HG02759 (cell line): ENCODE data around the gene RAB20.
"Not testable (repeated sequence)": the region's sequence is repeated elsewhere in the genome, so short reads cannot be mapped to it uniquely, and the experiment has no call there.

Experiments
- ATAC-seq: cut with Tn5 transposase; IDR thresholded peaks from one replicate; pipeline ENCODE4 v1.9.1; 2021; ENCODE audit warnings: mild to moderate bottlenecking, moderate library complexity; ENCODE audit not compliant: unreplicated experiment

RAB20 gene, protein sequence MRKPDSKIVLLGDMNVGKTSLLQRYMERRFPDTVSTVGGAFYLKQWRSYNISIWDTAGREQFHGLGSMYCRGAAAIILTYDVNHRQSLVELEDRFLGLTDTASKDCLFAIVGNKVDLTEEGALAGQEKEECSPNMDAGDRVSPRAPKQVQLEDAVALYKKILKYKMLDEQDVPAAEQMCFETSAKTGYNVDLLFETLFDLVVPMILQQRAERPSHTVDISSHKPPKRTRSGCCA

DNA sequence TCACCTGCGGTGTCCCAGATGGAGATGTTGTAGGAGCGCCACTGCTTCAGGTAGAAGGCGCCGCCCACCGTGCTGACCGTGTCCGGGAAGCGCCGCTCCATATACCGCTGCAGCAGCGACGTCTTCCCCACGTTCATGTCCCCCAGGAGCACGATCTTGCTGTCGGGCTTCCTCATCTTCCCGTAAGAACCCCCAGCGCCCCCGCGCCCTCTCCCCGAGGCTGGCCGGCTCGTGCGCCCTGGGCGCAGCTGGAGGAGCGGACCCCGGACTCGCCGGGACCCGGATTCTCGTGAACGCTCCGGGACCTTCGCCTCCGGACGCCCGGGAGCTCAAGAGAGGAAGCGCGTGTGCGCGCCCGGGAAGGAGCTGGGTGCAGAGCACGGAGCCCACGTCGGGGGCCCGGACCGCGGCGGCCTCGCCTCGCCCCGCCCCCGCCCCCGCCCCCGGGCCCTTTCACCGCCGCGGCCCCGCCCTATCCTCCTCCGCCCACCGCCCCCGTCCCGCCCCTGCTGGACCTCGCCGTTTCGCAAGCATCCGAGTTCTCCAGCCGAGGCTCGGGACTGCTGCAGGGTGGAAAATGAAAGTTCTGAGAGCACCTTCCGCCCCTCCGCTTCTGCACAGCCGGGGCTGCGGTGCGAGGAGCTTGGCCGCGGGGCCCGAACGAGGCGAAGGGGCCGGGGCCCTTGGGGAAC is at the start of gene RAB20:
TSS of gene RAB20 (minus strand) at position 379 of the 692 bp plus-strand sequence. CDS start at position 176, 203 bp downstream.
- peak; percentile 79 for ATAC-seq

DNA sequence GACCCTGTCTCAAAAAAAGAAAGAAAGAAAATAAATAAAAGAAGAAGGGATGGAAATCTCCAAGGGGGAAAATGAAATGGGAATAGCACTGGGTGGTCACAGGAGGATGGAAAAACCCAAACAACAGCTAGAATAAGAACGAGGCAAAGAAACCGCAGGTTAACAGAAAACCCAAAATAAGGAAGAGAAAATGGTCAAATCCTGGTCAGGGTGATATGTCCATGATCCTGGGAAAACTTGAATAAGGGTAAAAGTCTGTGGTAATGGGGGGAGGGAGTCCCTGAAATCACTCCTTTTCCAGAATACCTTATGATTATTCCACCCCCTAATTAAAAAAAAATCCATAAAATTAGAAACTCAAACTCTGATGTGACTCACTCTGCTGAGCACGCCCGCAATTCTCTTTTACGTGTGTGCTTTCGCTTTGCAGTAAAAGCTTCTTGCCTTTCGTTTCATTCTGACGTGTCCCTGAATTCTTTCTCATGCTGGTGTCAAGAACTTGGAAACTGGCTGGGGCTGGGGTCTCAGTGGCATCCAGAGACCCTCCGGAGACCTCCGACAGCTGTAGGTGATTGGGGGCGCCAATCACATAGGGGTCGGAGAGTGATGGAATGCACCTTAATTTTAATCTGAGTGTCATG is 49.6 kb upstream of the RAB20 start:
- ATAC-seq: no peak

DNA sequence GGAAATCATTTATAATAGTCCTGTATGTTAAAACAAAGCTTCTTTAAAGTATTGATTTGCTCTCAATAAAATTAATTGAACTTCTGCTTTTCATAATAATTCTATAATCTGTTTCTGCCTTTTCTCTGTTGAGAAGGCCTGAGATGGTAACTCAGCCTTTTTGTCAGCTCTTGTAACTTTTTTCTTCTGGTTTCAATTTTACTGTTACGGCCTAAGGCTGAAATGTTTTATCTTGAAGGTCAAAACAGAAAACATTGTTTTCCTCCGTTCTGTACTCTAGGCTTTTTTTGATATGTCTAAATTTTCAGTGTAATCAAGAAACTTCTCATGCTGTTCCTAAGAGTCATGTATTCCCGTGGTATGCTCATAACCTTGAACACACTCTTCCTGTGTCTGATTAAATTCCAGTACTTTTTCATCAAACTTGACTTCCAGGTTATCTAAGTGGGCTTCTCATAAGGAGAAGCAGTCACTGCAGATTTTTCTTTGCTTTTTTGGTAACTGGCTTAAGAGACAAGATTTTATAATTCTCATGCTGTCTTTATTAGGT is 46.2 kb upstream of the RAB20 start:
- ATAC-seq: no peak

DNA sequence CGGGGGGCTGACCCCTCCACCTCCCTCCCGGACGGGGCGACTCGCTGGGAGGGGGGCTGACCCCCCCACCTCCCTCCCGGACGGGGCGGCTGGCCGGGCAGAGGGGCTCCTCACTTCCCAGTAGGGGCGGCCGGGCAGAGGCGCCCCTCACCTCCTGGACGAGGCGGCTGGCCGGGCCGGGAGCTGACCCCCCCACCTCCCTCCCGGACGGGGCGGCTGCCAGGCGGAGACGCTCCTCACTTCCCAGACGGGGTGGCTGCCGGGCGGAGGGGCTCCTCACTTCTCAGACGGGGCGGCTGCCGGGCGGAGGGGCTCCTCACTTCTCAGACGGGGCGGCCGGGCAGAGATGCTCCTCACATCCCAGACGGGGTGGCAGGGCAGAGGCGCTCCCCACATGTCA is 44.8 kb upstream of the RAB20 start:
- not testable (repeated sequence) for ATAC-seq

DNA sequence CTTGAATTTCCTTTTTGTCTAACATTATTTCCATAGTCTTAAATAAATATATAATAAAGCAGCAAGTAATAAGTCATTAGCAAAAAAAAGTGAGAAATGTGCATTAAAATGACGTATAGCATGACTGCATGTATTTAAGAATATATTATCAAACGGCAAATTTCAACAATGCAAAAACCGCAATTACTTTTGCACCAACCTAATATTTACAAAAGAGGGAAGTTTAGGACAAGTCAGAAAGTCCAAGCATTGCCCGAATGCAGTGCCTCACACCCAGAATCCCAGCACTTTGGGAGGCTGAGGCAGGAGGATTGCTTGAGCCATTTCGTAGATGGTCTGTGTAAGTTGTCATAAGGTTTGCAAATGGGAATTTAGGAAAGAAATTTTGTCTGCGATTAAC is 43.6 kb upstream of the RAB20 start:
- no peak for ATAC-seq

DNA sequence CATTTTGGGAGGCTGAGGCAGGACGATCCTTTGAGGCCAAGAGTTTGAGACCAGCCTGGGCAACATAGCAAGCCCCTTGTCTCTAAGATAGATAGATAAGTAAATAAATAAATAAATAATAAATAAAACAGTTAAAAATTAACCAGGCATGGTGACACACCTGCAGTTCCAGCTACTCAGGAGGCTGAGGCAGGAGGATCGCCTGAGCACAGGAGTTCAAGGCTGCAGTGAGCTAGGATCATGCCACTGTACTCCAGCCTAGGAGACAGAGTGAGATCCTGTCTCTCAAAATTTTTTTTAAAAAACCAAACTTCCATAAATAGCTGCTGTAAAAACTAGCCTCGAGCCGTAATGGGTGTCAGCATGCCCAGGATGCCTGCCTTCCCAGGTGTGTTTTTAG is 39.5 kb upstream of the RAB20 start:
- ATAC-seq: no peak

DNA sequence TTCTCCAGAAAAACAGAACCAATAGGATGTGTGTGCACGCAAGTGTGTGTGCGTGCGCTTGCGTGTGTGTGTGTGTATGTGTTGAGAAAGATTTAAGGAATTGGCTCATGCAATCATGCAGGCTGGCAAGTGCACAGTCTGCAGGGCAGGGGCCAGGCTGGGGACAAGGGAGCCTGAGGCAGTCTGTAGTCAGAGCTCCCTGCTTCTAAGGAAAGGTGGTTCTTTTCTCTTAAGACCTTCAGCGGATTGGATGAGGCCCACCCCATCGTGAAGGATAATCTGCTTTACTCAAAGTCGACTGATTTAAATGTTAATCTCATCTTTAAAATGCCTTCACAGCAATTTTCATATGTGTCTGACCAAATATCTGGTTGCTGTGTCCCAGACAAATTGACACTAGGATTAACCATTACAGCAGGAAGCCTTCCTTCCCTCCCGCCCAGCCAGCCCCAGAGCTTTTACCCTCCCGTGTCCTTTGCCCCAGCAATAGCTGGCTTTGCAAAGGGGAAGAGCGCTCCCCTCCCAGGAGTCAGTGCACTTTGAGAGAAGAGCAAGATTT is 38.8 kb upstream of the RAB20 start:
- ATAC-seq: no peak

DNA sequence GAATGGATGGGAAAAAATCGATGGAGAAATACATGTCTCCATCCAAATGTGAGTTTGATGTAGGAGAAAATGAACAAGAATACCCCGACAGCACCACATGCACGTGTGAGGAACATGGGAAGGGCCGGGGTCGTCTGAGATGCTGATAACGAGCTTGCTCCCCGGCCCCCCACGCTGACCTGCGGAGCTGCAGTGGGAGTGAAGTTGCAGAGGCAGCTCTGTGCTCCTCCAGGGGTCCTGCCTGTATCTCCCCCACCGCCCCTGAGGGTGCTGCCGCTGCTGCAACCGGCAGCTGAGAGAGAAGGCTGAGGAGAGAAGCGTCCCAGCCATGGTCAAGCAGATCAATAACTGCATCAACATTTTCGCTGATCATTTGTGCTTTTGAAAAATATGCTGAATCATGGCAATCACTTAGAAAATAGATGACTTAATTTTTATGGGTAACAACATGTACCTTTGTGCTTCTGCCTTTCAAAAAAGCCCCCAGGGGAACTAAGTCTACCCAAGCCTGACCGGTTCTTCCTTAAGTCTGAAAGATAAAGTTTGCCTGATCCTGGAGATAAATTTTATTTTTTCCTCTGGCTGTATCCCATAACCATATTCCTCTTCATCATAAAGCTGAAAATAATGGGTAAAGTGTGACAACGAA is 35.6 kb upstream of the RAB20 start:
- ATAC-seq: no peak

DNA sequence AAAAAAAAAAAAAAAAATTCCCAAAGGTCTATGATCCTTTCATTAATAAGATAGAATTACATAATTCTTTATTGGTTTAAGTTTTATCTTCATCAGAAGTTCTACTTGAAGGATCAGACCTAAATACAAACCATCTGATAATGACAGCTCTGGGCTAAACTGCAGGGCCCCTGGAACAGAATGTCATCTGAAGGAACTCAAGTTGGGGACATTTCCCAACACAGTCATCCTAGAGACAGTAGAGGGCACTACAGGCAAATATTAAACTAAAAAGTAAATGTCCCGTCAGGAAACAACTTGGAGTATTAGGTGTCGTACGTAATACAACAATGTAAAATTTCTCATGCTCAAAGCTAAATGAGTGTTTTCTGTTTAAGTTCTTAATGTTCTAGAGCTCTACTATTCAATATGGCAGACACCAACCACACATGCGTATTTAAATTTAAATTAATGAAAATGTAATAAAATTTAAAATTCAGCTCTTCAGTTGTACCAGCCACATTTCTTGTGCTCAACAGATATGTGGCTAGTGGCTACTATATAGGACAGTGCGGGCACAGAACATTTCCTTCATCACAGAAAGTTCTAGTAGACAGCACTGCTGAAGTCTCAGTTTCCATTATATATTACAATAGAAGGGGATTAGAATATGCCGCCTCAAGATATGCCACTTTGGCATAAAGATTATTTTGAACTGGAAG is 32.1 kb upstream of the RAB20 start:
- peak; percentile 80 for ATAC-seq

DNA sequence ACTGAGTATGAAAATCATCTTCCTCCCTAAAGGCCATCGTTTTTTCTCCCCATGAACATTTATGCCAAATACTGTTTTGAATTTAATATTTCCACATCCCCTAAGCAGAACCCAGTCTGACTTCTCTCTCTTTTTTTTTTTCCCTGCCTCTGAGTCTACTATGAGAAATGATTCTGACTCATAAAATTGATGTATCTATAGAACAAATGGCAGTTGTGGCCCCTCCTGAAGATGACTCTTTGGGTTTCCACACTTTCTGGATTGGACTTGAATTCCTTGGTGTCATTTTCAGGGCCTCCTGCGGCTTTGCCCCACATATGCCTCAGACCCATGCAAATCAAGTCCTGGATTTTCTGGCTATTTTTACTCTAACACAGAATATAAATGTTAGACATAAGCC is 31.1 kb upstream of the RAB20 start:
- ATAC-seq: no peak

DNA sequence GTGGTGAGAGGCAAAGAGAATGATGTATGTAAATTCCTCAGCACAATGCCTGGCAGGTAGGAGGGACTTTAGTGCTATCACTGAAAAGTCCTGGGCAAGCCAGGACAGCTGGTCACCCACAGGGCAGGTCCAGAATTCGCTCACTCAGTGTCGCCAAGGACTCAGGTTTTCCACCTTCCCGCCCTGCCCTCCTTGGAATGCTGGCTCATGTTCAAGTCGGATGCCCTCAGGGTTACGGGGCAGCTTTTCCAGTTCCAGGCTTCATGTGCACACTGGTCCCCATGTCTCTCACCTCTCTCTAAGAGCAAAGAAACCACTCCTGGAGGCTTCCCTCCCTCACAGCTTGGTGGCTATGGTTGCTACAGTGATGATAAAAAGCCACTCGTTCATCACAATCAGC is 29.1 kb upstream of the RAB20 start:
- no peak for ATAC-seq

DNA sequence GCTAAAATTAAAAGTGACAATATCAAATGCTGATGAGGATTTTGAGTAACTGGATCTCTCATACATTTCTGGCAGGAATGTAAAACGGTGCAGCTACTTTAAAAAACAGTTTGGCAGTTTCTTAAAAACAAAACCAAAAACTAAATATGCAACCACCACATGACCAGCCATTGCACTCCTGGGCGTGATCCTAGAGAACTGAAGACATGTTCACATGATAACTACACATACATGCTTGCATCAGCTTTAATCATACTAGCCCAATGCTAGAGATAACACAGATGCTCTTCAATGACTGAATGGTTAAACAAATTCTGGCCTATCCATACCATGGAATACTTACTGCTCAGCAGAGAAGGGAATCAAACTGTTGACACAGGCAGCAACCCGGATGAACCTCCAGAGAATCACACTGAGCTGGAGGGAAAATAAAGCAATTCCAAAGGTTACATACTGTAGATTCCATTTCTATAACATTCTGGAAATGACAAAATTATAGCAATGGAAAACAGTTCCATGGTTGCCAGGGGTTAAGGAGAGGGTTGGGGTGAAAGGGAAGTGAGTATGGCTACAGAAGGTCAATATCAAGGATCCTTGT is 28.4 kb upstream of the RAB20 start:
- ATAC-seq: no peak

DNA sequence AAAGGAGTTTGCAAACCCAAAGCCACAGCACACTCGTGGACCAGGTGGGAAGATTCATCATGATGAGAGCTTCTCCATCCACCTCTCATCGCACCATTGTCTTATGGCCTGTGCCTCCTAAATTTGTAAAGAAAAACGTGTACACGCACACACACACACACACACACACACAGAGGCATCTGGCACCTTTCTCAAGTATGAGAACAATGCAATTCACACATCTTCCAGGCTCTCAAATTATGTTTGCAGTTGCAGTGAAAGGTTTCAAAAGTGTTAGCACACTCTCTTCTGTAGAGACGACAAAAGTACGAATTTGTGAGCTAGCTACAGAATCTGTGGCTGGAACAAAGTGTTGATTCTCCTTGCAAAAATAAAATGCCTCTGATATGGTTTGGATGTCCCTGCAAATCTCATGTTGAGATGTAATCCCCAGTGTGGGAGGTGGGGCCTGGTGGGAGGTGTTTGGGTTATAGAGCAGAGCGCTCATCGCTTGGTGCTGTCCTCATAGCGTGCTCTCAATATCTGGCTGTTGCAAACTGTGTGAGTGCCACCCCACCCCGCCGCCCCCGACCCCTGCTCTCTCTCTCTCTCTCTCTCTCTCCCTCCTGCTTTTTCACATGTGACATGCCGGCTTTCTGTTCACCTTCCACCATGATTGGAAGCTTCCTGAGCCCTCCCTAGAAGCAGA is 21.8 kb upstream of the RAB20 start:
- ATAC-seq: no peak

DNA sequence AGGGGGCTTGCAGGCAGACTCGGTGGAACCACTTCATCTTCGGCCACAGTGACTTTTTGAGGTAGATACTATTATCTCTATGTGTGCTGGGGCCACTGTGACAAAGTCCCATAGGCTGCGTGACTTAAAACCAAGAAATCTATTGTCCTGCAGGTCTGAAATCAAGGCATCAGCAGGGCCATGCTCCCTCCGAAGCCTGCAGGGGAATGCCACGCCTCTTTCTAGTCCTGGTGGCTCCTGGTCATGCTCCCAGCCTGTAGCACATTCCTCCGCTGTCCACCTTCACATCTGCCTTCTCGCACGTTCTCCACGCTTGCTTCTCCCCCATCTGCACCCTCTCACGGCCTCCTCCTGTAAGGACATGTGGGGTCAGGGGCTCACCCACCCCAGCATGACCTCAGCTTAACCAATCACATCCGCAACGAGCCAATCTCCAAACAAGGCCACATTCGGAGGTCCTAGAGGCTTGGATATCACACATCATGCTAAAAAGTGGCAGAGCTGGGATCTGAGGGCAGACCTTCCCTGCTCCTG is 21.0 kb upstream of the RAB20 start:
- no peak for ATAC-seq

DNA sequence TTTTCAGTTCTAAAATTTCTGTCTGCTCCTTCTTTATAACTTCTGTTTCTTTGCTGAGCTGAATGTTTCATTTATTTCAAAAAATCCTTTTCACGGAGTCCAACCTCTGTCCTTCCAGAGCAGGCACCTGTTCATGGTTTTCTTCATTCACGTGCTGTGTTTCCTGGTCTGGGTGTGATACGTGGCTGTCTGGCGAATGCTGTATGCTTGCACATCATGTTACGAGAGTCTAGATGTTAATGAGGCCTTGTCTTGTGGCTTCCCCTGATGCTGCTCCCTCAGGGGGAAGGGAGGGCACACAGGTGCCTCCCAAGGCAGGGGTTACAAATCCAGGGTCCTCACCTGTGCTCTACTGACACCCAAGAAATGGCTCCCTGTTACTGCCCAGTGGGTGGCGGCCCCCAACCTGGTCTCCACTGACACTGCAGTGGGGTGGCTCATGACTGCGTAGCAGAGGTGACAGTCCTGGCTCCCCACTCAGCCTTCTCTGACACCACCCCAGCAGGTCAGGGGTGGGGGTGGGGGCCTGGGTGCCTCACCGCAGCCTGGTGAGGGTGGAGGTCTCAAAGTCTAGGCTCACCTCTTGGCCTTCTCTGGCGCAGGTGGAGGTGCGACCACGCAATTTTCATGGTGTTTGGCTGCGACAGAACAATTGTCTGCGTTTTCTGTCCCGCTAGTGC is 20.1 kb upstream of the RAB20 start:
- no peak for ATAC-seq

DNA sequence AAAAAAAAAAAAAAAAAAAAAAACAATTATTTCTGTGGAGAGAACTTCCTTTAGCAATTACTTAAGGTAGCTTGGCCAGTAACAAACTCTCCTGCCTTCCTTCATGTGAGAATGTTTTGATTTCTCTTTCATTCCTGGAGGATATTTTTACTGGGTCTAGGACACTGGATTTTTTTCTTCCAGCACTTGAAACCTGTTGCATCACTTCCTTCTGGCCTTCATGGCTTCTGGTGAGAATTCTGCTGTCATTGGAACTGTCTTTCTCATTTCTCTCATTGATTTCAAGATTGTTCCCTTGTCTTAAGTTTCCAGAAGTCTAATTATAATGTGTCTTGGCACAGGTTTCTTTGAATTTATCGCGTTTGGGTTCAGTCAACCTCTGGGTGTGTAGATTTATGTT is 19.3 kb upstream of the RAB20 start:
- ATAC-seq: no peak

DNA sequence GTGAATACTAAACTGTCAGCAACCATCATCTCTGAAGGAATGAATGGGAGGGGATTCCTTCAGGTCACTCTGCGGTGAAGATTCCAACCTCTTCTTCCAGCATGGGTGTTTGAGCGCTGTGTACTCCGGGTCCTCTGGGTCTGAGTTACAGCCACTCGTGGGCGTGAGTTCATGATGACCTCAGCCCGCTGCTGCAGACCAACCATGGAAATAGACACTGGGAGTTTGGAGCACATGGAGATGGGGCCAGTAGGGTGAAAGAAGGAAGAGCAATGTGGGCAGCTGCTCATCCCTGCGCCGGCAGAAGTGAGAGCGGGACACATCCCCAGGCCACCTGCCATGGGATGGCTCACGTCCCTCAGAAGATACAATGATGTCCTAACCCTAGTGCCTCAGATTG is 16.8 kb upstream of the RAB20 start:
- no peak for ATAC-seq

DNA sequence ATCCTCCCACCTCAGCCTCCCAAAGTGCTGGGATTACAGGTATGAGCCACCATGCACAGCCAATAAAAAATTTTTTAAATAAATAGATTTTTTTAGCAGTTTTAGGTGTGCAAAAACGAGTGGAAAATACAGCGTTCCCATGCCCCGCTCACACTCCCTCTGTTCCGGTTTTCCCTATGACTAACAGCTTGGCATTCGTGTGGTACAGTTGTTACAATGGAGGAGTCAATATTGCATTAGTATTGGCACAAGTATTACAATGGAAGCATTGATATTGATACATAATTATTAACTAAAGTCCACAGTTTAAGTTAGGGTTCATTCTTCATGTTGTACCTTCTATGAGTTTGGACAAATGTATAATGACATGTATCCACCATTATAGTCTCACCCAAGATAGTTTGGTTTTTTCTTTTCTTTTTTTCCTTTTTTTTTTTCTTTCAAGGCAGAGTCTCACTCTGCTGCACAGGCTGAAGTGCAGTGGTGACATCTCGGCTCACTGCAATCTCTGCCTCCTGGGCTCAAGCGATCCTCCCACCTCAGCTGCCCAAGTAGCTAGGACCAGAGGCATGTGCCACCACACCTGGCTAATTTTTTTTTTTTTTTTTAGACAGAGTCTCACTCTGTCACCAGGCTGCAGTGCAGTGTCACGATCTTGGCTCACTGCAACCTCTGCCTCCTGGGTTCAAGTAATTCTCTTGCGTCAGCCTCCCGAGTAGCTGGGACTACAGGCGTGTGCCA is 15.4 kb upstream of the RAB20 start:
- no peak for ATAC-seq
